Bronchial epithelial cell (primary cell): ENCODE measurements around the gene BTG1. TPM values are rescaled to one million over a fixed set of nuclear protein-coding genes. Genes with fewer than 3 reads are reported as not detected.

Experiments
- DNase-seq: peaks from one replicate; pipeline ENCODE4 v3.0.0-alpha.2; 2010; ENCODE audit warnings: low read depth
- FAIRE-seq: peaks from 2 replicates; lab custom pipeline; 2011; peaks lifted over from hg19 to GRCh38; lab: Jason Lieb, UNC
- H3K27me3 ChIP-seq: 2 replicates; pipeline ENCODE4 v1.5.1; 2011; ENCODE audit warnings: low read length; ENCODE audit not compliant: control insufficient read depth, insufficient read depth
- H3K36me3 ChIP-seq: 2 replicates; pipeline ENCODE4 v1.5.1; 2011; ENCODE audit warnings: low read length; ENCODE audit not compliant: control insufficient read depth, insufficient read depth
- H3K4me3 ChIP-seq: 2 replicates; pipeline ENCODE4 v1.5.1; 2011; ENCODE audit warnings: mild to moderate bottlenecking, low read depth, low read length, control low read depth
- total RNA-seq: library from RNA; depleted of rRNA; stranded (reverse); fragments of >200 nt; gene quantifications from 2 replicates; pipeline ENCODE4 v1.2.1, GENCODE V29; 2014
- TF ChIP-seq, protein P1 (sequence below): IDR thresholded peaks from 2 replicates; pipeline ENCODE4 v1.5.1; 2011; ENCODE audit warnings: mild to moderate bottlenecking, moderate library complexity, low read length, control low read depth, inconsistent platforms; ENCODE audit not compliant: insufficient read depth, severe bottlenecking

Gene BTG1
- total RNA-seq, 1 donor from 2014 or later, result 14.7 TPM

DNA sequence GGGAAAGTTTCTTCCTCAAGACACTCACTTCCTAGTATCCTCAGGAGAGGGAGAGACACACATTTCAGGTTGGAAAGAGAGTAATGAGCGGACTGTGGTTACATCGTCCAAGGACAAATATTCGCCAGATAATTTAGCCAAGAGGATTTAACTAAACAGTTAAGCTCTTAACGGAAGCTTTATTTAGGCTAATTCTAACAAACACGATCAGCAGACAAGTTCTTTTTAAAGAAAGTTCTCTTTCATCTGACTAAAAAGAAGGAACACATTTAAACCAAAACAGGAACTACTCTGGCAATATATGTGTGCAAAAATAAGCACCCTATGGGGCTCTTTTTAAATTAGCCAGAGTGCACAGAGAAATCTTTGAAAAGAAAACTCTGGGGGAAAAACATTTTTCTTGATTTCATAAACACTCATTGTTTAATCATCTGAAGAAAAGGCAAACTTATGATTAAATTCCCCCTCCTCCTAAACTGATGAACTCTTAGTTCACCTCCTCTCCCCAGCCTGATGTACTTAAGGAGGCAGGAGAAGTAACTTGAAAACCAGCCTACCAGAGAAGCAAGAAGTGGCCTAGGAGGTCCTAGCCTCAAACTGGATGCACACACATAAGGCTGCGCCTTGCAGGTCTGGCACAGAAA, 13.3 kb upstream of the BTG1 start:
- Histone ChIP-seq H3K36me3 (no peaks in the 10 kb centered on the region), H3K27me3 (no peaks in the 10 kb centered on the region), H3K4me3 (no peak overlapping the region)
- DNase-seq (no peak), FAIRE-seq (no peak)
- TF ChIP-seq, protein P1, sequence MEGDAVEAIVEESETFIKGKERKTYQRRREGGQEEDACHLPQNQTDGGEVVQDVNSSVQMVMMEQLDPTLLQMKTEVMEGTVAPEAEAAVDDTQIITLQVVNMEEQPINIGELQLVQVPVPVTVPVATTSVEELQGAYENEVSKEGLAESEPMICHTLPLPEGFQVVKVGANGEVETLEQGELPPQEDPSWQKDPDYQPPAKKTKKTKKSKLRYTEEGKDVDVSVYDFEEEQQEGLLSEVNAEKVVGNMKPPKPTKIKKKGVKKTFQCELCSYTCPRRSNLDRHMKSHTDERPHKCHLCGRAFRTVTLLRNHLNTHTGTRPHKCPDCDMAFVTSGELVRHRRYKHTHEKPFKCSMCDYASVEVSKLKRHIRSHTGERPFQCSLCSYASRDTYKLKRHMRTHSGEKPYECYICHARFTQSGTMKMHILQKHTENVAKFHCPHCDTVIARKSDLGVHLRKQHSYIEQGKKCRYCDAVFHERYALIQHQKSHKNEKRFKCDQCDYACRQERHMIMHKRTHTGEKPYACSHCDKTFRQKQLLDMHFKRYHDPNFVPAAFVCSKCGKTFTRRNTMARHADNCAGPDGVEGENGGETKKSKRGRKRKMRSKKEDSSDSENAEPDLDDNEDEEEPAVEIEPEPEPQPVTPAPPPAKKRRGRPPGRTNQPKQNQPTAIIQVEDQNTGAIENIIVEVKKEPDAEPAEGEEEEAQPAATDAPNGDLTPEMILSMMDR, result no peak

DNA sequence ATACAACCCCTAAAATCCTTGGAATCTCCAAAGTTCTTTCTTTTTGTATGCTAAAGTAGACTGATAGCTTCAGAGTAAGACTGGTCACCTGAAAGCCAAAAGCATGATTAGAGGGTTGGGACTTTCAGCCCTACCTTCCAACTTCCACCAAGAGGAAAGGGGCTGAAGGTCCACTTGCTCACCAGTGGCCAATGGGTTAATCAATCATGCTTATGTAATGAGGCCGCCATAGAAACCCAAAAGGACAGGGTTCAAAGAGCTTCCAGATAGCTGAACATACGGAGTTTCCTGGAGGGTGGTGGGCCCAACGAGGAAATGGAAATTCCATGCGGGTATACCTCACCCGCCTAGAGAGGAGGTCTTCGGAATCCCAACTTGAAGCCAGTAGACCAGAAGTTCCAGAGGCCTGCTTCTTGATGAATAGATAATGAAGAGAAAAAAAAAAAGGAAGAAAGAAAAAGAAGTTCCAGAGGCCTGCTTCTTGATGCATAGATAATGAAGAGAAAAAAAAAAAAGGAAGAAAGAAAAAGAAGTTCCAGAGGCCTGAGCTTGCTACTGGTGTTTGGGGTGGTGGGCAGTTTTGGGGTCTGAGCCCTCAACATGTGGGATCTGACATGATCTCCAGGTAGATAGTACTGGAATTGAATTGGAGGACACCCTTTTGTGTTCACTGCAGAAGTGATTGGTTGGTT, 11.2 kb upstream of the BTG1 start:
- Histone ChIP-seq H3K36me3 (no peaks in the 10 kb centered on the region), H3K27me3 (no peaks in the 10 kb centered on the region), H3K4me3 (no peak overlapping the region)
- DNase-seq, result no peak
- FAIRE-seq, result no peak
- TF ChIP-seq, protein P1, result no peak

DNA sequence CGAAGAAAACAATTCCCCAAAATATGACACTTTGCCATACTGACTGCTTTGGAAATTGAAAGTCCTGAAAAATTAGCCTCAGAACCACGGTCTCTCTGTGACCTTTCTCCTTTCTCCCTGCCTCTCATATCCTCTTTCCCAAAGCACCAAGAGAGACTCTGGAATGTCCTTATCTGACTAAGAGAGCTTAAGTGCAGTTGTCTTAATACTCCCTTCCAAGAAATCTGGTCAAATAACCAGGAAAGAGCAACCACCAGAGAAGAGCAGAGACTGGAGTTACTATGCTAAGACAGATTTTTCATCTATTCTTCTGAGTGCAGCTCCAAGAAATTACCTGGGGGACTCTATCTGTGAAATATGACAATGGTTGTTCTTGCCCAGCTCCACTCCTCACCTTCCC, 10.5 kb upstream of the BTG1 start:
- no peak for DNase-seq
- Histone ChIP-seq H3K27me3 (no peaks in the 10 kb centered on the region), H3K36me3 (no peaks in the 10 kb centered on the region), H3K4me3 (no peak overlapping the region)
- no peak for FAIRE-seq
- TF ChIP-seq, protein P1, result no peak

DNA sequence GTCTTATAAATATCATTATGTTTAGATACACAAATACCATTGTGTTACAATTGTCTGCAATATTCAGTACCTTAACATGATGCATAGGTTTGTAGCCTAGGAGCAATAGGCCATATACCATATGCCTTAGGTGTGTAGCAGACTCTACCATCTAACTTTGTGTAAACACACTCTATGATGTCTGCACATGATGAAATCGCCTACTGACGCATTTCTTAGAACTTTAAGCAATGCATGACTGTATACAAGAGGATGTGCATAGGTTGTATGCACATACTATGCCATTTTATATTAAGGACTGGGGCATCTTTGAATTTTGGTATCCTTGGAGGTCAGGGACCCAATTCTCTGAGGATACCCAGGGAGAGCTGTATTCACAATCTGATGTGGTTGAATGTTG, 10.1 kb upstream of the BTG1 start:
- H3K4me3 ChIP-seq, result no peak overlapping the region
- no peaks in the 10 kb centered on the region for H3K36me3 ChIP-seq
- TF ChIP-seq, protein P1, result no peak
- no peak for DNase-seq
- FAIRE-seq, result no peak
- H3K27me3 ChIP-seq, result no peaks in the 10 kb centered on the region

DNA sequence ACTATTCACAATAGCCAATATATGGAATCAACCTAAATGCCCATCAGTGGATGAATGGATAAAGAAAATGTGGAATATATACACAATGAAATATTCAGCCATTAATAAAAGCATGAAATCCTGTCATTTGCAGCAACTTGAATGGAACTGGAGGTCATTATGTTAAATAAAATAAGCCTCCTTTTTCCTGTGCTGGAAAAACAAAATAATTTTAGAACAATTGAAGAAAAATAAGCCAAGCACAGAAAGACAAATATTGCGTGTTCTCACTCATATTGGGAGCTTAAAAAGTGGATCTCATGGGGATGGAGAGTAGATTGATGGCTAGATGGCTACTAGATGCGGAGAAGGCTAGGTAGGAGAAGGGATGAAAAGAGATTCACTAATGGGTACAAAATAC, 6.3 kb upstream of the BTG1 start:
- FAIRE-seq (no peak), DNase-seq (no peak)
- H3K36me3 ChIP-seq, result no peaks in the 10 kb centered on the region
- no peak overlapping the region for H3K4me3 ChIP-seq
- H3K27me3 ChIP-seq, result no peaks in the 10 kb centered on the region
- TF ChIP-seq, protein P1, result no peak
